ENCODE results near the gene PACS1.

DNA sequence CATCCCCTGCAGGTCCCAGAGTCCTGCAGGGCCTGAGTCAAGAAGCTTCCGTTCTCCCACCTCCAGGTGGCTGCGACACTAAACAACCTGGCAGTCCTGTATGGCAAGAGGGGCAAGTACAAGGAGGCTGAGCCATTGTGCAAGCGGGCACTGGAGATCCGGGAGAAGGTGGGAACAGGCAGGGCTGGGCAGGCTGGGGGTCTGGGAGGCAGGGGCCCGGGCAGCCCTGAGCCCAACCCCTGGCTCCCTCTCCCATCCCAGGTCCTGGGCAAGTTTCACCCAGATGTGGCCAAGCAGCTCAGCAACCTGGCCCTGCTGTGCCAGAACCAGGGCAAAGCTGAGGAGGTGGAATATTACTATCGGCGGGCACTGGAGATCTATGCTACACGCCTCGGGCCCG, 193.7 kb downstream of the PACS1 start:
- TF ChIP-seq, protein P1, sequence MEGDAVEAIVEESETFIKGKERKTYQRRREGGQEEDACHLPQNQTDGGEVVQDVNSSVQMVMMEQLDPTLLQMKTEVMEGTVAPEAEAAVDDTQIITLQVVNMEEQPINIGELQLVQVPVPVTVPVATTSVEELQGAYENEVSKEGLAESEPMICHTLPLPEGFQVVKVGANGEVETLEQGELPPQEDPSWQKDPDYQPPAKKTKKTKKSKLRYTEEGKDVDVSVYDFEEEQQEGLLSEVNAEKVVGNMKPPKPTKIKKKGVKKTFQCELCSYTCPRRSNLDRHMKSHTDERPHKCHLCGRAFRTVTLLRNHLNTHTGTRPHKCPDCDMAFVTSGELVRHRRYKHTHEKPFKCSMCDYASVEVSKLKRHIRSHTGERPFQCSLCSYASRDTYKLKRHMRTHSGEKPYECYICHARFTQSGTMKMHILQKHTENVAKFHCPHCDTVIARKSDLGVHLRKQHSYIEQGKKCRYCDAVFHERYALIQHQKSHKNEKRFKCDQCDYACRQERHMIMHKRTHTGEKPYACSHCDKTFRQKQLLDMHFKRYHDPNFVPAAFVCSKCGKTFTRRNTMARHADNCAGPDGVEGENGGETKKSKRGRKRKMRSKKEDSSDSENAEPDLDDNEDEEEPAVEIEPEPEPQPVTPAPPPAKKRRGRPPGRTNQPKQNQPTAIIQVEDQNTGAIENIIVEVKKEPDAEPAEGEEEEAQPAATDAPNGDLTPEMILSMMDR (optimal IDR thresholded peaks at IDR 0.05 in 1 of 3, IDR thresholded peaks at IDR 0.05 in 1 of 3, conservative IDR thresholded peaks at IDR 0.05 in 1 of 3; ENCODE audit: extremely low read depth in 1 of 3, insufficient read depth in 2 of 3, low read length in 3 of 3), result no peak
- TF ChIP-seq EZH2 (IDR thresholded peaks at IDR 0.05; ENCODE audit: low read length), result no peak
